ENCODE data around the gene SERPIND1.

DNA sequence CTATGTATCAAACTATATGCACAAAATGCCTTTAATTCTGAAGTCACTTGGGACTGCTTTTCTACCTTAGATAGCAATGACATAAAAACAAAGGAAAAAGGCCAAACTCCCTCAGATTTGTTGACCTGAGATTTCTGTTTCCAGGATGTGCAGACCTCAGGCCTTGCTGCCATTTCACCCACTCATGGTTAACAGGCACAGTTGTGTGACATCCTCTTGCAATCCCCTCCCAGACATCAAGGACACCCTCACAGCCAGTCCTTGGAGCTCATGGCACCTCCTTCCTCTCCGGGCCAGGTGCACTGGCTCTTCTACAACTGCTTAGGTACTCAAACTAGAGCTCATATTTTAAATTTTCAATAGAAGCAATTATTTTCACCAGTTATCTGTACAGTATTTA, 37.3 kb downstream of the SERPIND1 start:
- TF ChIP-seq, protein P1, sequence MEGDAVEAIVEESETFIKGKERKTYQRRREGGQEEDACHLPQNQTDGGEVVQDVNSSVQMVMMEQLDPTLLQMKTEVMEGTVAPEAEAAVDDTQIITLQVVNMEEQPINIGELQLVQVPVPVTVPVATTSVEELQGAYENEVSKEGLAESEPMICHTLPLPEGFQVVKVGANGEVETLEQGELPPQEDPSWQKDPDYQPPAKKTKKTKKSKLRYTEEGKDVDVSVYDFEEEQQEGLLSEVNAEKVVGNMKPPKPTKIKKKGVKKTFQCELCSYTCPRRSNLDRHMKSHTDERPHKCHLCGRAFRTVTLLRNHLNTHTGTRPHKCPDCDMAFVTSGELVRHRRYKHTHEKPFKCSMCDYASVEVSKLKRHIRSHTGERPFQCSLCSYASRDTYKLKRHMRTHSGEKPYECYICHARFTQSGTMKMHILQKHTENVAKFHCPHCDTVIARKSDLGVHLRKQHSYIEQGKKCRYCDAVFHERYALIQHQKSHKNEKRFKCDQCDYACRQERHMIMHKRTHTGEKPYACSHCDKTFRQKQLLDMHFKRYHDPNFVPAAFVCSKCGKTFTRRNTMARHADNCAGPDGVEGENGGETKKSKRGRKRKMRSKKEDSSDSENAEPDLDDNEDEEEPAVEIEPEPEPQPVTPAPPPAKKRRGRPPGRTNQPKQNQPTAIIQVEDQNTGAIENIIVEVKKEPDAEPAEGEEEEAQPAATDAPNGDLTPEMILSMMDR (IDR thresholded peaks at IDR 0.05; ENCODE audit: poor library complexity, severe bottlenecking), result no peak
- TF ChIP-seq RAD21 (conservative IDR thresholded peaks at IDR 0.05) (no peak), POLR2AphosphoS5 (IDR thresholded peaks at IDR 0.05) (no peak), EP300 (conservative IDR thresholded peaks at IDR 0.05; ENCODE audit: poor library complexity, severe bottlenecking) (no peak), EZH2 (IDR thresholded peaks at IDR 0.05; ENCODE audit: borderline replicate concordance, insufficient read depth, low read length, poor library complexity, severe bottlenecking) (no peak), TAF1 (IDR thresholded peaks at IDR 0.05; ENCODE audit: low read depth) (no peak), MXI1 (conservative IDR thresholded peaks at IDR 0.05; ENCODE audit: poor library complexity, severe bottlenecking) (no peak)
- TF ChIP-seq, protein P2, sequence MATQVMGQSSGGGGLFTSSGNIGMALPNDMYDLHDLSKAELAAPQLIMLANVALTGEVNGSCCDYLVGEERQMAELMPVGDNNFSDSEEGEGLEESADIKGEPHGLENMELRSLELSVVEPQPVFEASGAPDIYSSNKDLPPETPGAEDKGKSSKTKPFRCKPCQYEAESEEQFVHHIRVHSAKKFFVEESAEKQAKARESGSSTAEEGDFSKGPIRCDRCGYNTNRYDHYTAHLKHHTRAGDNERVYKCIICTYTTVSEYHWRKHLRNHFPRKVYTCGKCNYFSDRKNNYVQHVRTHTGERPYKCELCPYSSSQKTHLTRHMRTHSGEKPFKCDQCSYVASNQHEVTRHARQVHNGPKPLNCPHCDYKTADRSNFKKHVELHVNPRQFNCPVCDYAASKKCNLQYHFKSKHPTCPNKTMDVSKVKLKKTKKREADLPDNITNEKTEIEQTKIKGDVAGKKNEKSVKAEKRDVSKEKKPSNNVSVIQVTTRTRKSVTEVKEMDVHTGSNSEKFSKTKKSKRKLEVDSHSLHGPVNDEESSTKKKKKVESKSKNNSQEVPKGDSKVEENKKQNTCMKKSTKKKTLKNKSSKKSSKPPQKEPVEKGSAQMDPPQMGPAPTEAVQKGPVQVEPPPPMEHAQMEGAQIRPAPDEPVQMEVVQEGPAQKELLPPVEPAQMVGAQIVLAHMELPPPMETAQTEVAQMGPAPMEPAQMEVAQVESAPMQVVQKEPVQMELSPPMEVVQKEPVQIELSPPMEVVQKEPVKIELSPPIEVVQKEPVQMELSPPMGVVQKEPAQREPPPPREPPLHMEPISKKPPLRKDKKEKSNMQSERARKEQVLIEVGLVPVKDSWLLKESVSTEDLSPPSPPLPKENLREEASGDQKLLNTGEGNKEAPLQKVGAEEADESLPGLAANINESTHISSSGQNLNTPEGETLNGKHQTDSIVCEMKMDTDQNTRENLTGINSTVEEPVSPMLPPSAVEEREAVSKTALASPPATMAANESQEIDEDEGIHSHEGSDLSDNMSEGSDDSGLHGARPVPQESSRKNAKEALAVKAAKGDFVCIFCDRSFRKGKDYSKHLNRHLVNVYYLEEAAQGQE (IDR thresholded peaks at IDR 0.05; ENCODE audit: borderline replicate concordance), result no peak
